GM10248 (cell line): ENCODE results near the gene RAD51B.

ENCODE experiments used
- CTCF ChIA-PET: fragments of 300-600 bp; sonication (Branson Sonifier 250); formaldehyde crosslinking; extraction: SDS; loops from one replicate; lab custom pipeline; 2021; ENCODE audit warnings: antibody characterized with exemption; lab: Yijun Ruan, JAX
- POLR2A ChIA-PET: fragments of 350-650 bp; sonication (Branson Sonifier 250); formaldehyde crosslinking; extraction: SDS; loops from one replicate; lab custom pipeline; 2020; ENCODE audit warnings: antibody characterized with exemption; lab: Yijun Ruan, JAX
- DNase-seq: peaks from one replicate; pipeline ENCODE4 v3.0.0; 2012; ENCODE audit errors: extremely low spot score
- TF ChIP-seq, protein P1 (sequence below): IDR thresholded peaks from 2 replicates; pipeline ENCODE4 v1.5.1; 2012; ENCODE audit warnings: mild to moderate bottlenecking, low read depth; ENCODE audit errors: extremely low read depth, missing control alignments, control extremely low read depth

The RAD51B gene

DNA sequence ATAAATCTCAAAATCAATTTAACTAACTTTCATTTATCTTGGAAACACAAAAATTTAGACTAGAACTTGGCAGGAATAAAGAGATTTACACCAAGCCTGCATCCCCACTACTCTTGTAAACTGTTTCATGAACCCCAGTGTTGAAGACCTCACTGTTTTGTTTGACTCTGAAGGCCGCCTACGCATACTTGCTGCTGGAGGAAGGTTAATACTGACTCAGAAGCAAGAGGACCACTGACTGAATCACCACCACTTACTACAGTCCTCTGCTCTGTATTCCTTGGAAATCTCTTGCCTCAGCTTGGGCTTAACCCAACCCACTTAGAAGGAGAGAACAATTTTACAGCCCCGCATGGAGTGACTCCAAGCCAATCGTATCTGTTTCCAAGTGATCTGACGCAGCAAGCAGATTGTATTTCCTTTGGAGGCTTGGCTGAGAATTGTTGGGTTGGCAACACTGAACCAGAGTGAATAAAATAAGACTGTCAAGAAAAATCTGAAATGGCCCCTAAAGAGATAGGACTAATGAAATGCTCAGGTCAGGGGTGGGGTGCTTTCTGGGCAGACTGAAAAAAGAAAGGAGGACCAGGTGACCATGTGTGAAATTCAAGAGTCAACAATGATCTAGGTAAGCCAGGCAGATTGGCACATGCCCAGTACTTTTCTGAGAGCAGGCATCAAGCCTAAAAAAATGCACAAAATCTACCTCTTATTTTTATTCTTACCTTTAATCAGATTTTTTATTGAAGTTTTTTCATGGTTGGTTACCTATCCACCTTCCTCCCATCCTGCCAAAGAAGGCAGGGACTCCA is 724.7 kb downstream of the RAD51B start:
- CTCF ChIA-PET = no interaction called here
- TF ChIP-seq, protein P1, sequence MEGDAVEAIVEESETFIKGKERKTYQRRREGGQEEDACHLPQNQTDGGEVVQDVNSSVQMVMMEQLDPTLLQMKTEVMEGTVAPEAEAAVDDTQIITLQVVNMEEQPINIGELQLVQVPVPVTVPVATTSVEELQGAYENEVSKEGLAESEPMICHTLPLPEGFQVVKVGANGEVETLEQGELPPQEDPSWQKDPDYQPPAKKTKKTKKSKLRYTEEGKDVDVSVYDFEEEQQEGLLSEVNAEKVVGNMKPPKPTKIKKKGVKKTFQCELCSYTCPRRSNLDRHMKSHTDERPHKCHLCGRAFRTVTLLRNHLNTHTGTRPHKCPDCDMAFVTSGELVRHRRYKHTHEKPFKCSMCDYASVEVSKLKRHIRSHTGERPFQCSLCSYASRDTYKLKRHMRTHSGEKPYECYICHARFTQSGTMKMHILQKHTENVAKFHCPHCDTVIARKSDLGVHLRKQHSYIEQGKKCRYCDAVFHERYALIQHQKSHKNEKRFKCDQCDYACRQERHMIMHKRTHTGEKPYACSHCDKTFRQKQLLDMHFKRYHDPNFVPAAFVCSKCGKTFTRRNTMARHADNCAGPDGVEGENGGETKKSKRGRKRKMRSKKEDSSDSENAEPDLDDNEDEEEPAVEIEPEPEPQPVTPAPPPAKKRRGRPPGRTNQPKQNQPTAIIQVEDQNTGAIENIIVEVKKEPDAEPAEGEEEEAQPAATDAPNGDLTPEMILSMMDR = no peak
- POLR2A ChIA-PET = no interaction called here
- no peak for DNase-seq

DNA sequence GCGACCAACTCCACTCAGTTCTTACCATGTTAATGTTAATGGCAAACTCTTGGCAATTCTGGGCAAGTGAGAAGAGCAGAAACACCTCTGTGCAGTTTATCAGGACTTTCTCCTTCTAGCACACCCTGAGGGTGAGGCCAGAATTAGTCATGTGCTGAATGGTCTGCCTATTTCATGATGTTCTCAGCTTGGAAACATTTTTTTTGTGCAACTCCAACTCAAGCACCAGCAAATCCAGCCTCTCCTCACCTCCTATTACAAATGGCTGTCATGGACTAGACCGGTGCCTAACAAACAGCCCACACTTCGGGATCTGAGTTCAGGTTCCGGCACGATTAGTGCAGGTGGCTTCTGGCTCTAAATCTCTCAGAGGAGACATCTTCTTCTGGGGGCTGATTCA is 727.3 kb downstream of the RAD51B start:
- ChIA-PET POLR2A (interaction anchor here (0.6 kb wide), 1 partner anchor 242 kb away, joined by 3 read pairs; no protein-coding TSS in a partner anchor), CTCF (no interaction called here)
- no peak for DNase-seq
- TF ChIP-seq, protein P1 = no peak

DNA sequence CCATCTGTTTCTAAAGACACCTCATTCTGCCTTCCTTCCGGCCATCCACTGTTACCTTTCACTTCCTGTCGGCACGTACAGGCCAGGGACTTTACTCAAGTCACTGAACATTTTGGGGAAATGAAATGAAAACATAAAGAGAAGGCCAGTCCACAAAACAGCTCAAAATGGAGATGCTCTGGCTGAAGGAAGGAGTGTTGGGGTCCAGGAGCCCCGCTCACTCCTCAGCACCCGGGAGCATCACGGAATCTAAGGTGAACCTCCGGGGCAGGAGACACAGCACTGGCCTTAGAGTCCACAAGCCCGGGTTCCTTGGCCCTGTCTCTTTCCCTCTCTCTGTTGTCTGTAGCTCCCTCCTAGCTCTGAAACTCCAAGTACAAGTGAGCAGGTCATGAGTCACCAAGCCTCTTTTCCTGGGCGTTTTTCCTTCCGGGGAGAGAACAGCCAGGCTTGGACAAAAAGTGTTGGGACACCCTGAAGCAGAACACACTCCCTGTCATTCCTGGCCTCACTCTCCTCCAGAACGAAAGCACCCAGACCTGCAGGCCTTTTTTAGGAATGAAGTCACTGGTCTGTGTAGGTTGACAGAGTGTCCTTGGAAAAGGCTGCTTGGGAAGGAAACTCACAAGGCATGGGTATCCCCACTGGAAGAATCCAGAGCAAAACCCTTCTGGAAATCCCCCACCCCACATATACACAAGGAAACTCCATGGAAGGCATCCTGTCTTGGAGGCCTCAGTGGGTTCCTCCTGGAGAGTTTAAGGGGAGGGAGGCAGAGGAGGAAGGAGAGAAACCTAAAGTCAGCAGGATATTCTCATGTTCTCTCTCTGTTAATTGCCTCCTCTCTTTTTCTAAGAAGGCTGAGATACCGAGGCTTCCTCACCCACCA is 728.0 kb downstream of the RAD51B start:
- DNase-seq = no peak
- ChIA-PET POLR2A (interaction anchor here (0.6 kb wide), 1 partner anchor 241 kb away, joined by 3 read pairs; no protein-coding TSS in a partner anchor), CTCF (no interaction called here)
- TF ChIP-seq, protein P1 = no peak

DNA sequence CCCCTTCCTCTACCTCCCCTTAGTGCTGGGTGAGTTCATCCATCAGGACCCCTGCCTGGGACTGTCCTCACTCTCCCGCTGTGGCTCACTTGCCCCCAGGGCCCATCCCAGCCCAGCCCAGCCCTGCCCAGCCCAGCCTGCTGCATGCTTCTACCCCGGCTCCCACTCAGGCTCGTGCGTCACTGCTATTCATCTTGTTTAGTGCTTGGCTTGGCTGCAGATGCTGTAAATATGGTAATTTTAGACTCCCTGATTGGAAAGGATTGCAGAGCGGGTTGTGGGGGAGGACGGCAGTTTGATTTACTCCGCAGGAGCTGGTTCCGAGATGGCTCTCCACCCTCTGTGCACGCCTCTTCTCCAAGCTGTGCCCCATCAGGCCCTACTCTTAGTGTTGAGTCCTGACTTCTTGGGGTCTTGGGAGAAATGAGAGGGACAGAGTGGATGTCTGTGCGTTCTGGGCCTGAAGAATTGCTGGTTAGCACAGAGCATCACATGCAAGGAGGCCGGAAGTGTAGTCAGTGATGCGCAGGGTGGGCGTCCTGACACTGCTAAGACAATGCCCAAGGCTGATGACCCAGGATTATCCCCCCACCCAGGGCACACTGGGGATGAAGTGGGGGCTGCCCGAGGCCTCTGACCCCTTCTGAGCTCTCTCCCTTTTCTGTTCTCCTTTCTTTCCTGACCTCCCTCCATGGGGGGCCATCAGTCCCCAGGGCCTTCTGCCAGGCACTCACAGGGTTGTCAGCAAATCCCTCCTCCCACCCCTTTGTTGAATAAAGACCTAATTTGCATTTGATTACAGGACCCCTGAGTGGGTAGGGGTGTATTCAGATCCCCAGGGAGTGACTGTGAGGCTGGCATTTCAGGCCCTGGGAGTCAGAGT is 728.9 kb downstream of the RAD51B start:
- POLR2A ChIA-PET = no interaction called here
- CTCF ChIA-PET = interaction anchor here (1.1 to 1.5 kb wide), 2 partner anchors 27 to 95 kb away, joined by 3 to 5 read pairs; no protein-coding TSS in a partner anchor
- DNase-seq = no peak

DNA sequence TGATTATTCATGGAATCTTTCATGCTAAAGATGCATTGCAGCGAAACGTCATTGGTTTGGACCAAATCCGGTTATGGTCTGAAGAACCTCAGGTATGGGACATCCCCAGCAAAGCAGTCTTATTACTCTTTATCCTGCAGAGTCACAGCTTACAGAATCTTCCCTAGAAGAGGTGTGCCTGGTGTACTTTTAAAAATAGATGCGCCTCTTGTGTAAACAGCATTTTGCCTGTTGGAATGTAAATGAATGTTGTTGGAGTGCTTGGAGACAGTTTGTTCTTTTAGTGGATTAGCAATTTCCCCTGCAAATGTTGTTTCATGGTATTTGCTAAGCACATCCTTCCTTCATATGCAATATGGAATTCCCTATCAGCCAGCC is 730.7 kb downstream of the RAD51B start:
- DNase-seq = no peak
- TF ChIP-seq, protein P1 = no peak
- ChIA-PET POLR2A (no interaction called here), CTCF (no interaction called here)

More for the DNA sequence above, 728.9 kb downstream of the RAD51B start:
- TF ChIP-seq, protein P1 = no peak

DNA sequence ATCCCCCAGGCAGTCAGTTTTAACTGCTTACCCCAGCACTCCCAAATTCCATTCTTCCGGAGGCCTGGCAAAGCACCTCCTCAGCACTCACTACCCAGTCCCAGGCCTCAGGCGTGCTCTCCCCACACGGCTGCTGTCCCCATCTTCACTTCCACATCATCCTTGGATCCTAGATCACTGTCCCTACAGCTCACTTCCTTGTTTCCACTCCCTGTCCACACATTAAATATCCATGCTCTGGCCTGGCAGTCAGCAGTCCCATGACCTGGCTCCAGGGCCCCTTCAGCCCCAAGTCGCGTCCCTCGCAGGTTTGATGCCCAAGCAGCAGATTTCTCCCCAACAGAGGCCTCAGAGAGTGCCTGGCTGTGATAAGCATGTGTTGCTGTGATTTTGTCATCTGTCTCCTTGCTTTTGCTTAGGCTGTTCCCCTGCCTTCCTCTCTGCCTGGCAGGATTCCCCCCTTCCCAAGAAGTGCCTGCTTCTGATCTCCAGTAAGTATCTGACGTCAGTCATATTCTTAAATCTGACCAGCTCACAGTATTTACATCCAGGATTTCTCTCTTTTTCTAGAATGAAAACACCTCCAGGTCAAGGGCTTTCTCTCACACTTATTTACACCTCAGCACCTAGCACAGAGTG is 731.6 kb downstream of the RAD51B start:
- DNase-seq = no peak
- POLR2A ChIA-PET = no interaction called here
- CTCF ChIA-PET = no interaction called here
- TF ChIP-seq, protein P1 = no peak
